ENCODE measurements around the gene AVL9. TPM values are rescaled to one million over a fixed set of nuclear protein-coding genes. Genes with fewer than 3 reads are reported as not detected.

The AVL9 gene
- total and polyA plus RNA-seq, 2 donors (not counting 1 experiment from before 2014, with no cell fraction given): 16.7 to 52.4 TPM

GRCh38 chr7:32561613-32562012, 66.3 kb downstream of the AVL9 start:
- no peak overlapping the region for H3K27ac ChIP-seq (ENCODE audit: insufficient read depth, low read length)
- H3K4me1 ChIP-seq (ENCODE audit: control insufficient read depth, extremely low read depth, insufficient read depth, low read length): no peaks in the 10 kb centered on the region
- no peak overlapping the region for H3K9ac ChIP-seq (ENCODE audit: insufficient read depth, low read length)
- no peak overlapping the region for H2AFZ ChIP-seq (ENCODE audit: low read length)
- no peaks in the 10 kb centered on the region for H3K79me2 ChIP-seq (ENCODE audit: control insufficient read depth, insufficient read depth, low read length)
- DNase-seq (ENCODE audit: low read depth in 2 of 2): no peak
- no peak overlapping the region for H3K4me2 ChIP-seq (ENCODE audit: extremely low read depth, insufficient read depth, low read length)
- no peak for TF ChIP-seq EZH2 (IDR thresholded peaks at IDR 0.05; ENCODE audit: low read length, missing control alignments)
- TF ChIP-seq CTCF (conservative IDR thresholded peaks at IDR 0.05 in 1 of 2, IDR thresholded peaks at IDR 0.05 in 1 of 2; ENCODE audit: low read depth in 1 of 2, low read length in 2 of 2): no peak
- H4K20me1 ChIP-seq (ENCODE audit: control insufficient read depth, extremely low read depth, insufficient read depth, low read length): no peaks in the 10 kb centered on the region
- H3K36me3 ChIP-seq (ENCODE audit: control insufficient read depth, insufficient read depth, low read length): peaks cover 4% of the 10 kb centered on the region
- H3K27me3 ChIP-seq (ENCODE audit: control insufficient read depth, insufficient read depth, low read length): no peaks in the 10 kb centered on the region
- no peak overlapping the region for H3K4me3 ChIP-seq (replicated peaks in 1 of 4; ENCODE audit: control extremely low read depth in 1 of 4, insufficient read depth in 1 of 4, low read depth in 3 of 4, low read length in 4 of 4)
- no peaks in the 10 kb centered on the region for H3K9me3 ChIP-seq (ENCODE audit: control insufficient read depth, insufficient read depth, low read depth, low read length)

GRCh38 chr7:32564542-32564941, 69.3 kb downstream of the AVL9 start:
- H2AFZ ChIP-seq (ENCODE audit: low read length): no peak overlapping the region
- H3K4me1 ChIP-seq (ENCODE audit: control insufficient read depth, extremely low read depth, insufficient read depth, low read length): no peaks in the 10 kb centered on the region
- no peaks in the 10 kb centered on the region for H3K79me2 ChIP-seq (ENCODE audit: control insufficient read depth, insufficient read depth, low read length)
- H3K9ac ChIP-seq (ENCODE audit: insufficient read depth, low read length): no peak overlapping the region
- H3K4me2 ChIP-seq (ENCODE audit: extremely low read depth, insufficient read depth, low read length): no peak overlapping the region
- H3K27ac ChIP-seq (ENCODE audit: insufficient read depth, low read length): no peak overlapping the region
- peak in 1 of 2 donors; percentile 65 for DNase-seq (ENCODE audit: low read depth in 2 of 2)
- no peaks in the 10 kb centered on the region for H3K27me3 ChIP-seq (ENCODE audit: control insufficient read depth, insufficient read depth, low read length)
- no peaks in the 10 kb centered on the region for H3K9me3 ChIP-seq (ENCODE audit: control insufficient read depth, insufficient read depth, low read depth, low read length)
- TF ChIP-seq EZH2 (IDR thresholded peaks at IDR 0.05; ENCODE audit: low read length, missing control alignments) (no peak), CTCF (conservative IDR thresholded peaks at IDR 0.05 in 1 of 2, IDR thresholded peaks at IDR 0.05 in 1 of 2; ENCODE audit: low read depth in 1 of 2, low read length in 2 of 2) (no peak)
- H3K4me3 ChIP-seq (replicated peaks in 1 of 4; ENCODE audit: control extremely low read depth in 1 of 4, insufficient read depth in 1 of 4, low read depth in 3 of 4, low read length in 4 of 4): no peak overlapping the region
- H4K20me1 ChIP-seq (ENCODE audit: control insufficient read depth, extremely low read depth, insufficient read depth, low read length): no peaks in the 10 kb centered on the region
- H3K36me3 ChIP-seq (ENCODE audit: control insufficient read depth, insufficient read depth, low read length): peaks cover 2% of the 10 kb centered on the region

GRCh38 chr7:32569388-32570289, 74.3 kb downstream of the AVL9 start:
- H3K27ac ChIP-seq (ENCODE audit: insufficient read depth, low read length): no peak overlapping the region
- no peak for DNase-seq (ENCODE audit: low read depth in 2 of 2)
- H3K9me3 ChIP-seq (ENCODE audit: control insufficient read depth, insufficient read depth, low read depth, low read length): no peaks in the 10 kb centered on the region
- H3K79me2 ChIP-seq (ENCODE audit: control insufficient read depth, insufficient read depth, low read length): no peaks in the 10 kb centered on the region
- no peaks in the 10 kb centered on the region for H3K27me3 ChIP-seq (ENCODE audit: control insufficient read depth, insufficient read depth, low read length)
- no peak overlapping the region for H2AFZ ChIP-seq (ENCODE audit: low read length)
- no peak for TF ChIP-seq CTCF (conservative IDR thresholded peaks at IDR 0.05 in 1 of 2, IDR thresholded peaks at IDR 0.05 in 1 of 2; ENCODE audit: low read depth in 1 of 2, low read length in 2 of 2)
- TF ChIP-seq EZH2 (IDR thresholded peaks at IDR 0.05; ENCODE audit: low read length, missing control alignments): no peak
- H4K20me1 ChIP-seq (ENCODE audit: control insufficient read depth, extremely low read depth, insufficient read depth, low read length): no peaks in the 10 kb centered on the region
- no peak overlapping the region for H3K4me2 ChIP-seq (ENCODE audit: extremely low read depth, insufficient read depth, low read length)
- no peak overlapping the region for H3K9ac ChIP-seq (ENCODE audit: insufficient read depth, low read length)
- H3K4me1 ChIP-seq (ENCODE audit: control insufficient read depth, extremely low read depth, insufficient read depth, low read length): no peaks in the 10 kb centered on the region
- H3K36me3 ChIP-seq (ENCODE audit: control insufficient read depth, insufficient read depth, low read length): no peaks in the 10 kb centered on the region
- no peak overlapping the region for H3K4me3 ChIP-seq (replicated peaks in 1 of 4; ENCODE audit: control extremely low read depth in 1 of 4, insufficient read depth in 1 of 4, low read depth in 3 of 4, low read length in 4 of 4)

All from fibroblast of lung (primary cell).